OCI-LY3 (cell line): ENCODE results near the gene CENPS.

Experiments
- EZH2phosphoT487 ChIP-seq: fragments of 200-600 bp; shearing (Covaris generic); IDR thresholded peaks from 2 replicates; pipeline ENCODE4 v1.6.1; 2018; ENCODE audit warnings: antibody characterized with exemption, mixed run types, low read depth
- TF ChIP-seq, protein P1 (sequence below): fragments of 200-600, 300-600 bp; sonication (generic); IDR thresholded peaks from 2 replicates; pipeline ENCODE4 v1.5.1; 2014; ENCODE audit warnings: antibody characterized with exemption, low read length, low read depth

DNA sequence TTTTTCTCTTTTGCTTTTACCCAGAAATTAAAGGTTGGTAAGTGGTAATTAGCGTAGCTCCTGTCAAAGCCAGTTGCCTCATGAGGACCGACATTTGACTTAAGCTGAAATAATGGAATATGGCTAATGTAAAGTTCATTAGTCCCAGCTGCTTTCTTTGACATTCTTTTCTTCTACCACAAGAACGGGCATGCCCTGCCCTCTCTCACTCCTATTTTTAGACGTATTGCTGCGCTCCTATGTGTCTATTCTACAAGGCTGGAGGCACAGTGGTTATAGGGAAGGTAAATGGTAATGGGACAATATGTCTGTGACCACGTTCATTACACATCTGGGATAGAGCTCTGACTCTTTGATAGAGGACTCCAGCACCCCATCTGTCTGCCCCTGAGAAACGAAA, 26.4 kb downstream of the CENPS start:
- TF ChIP-seq, protein P1, sequence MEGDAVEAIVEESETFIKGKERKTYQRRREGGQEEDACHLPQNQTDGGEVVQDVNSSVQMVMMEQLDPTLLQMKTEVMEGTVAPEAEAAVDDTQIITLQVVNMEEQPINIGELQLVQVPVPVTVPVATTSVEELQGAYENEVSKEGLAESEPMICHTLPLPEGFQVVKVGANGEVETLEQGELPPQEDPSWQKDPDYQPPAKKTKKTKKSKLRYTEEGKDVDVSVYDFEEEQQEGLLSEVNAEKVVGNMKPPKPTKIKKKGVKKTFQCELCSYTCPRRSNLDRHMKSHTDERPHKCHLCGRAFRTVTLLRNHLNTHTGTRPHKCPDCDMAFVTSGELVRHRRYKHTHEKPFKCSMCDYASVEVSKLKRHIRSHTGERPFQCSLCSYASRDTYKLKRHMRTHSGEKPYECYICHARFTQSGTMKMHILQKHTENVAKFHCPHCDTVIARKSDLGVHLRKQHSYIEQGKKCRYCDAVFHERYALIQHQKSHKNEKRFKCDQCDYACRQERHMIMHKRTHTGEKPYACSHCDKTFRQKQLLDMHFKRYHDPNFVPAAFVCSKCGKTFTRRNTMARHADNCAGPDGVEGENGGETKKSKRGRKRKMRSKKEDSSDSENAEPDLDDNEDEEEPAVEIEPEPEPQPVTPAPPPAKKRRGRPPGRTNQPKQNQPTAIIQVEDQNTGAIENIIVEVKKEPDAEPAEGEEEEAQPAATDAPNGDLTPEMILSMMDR = no peak
- no peak for TF ChIP-seq EZH2phosphoT487
